Astrocyte of the cerebellum (primary cell): ENCODE measurements around the gene C4orf51.
"Not testable (repeated sequence)": the region's sequence is repeated elsewhere in the genome, so short reads cannot be mapped to it uniquely, and the experiment has no call there.

ENCODE experiments used
- DNase-seq: peaks from one replicate; pipeline ENCODE4 v3.0.0-alpha.2; 2011; ENCODE audit warnings: low read depth
- H3K4me3 ChIP-seq: 2 replicates; pipeline ENCODE4 v1.5.1; 2011; ENCODE audit warnings: mild to moderate bottlenecking, low read depth, low read length, moderate library complexity
- CTCF ChIP-seq: IDR thresholded peaks from 2 replicates; pipeline ENCODE4 v1.5.1; 2012; ENCODE audit warnings: low read length, low read depth, moderate library complexity, mild to moderate bottlenecking; ENCODE audit errors: missing control alignments
- in situ Hi-C: cut with HindIII; loops from 2 replicates; pipeline ENCODE4 v1.10.0; 2017; ENCODE audit warnings: low sequenced_read_pairs

The C4orf51 gene

GRCh38 chr4:145679991-145680455 lies at the start of gene C4orf51:
C4orf51 (plus strand) TSS chr4:145680146; CDS start chr4:145680204, 58 bp downstream.
- peak; percentile 23 for DNase-seq
- in situ Hi-C loops = no loop called here
- TF ChIP-seq CTCF = no peak
- H3K4me3 ChIP-seq = no peak within 1 kb of the TSS

DNA sequence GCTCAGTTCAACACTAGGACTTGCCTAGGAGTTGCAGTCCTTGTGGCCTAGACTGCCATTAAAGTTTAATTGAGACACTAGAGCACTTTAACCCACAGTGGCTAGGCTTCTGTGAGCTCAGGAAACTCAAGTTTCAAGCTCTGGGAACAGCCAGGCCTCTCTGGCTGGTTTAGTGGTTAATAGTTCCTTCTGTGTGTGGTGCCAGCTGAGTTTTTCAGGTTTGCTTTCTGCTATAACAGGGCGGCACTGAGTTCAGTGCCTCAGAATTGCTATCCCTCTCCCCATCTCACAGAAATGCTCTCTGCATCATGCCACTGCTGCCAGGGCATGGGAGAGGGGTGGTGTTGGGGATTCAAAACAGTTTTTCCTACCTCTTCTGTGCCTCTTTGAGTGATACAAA lies 44.8 kb upstream of the C4orf51 start:
- TF ChIP-seq CTCF = no peak
- in situ Hi-C loops = no loop called here

DNA sequence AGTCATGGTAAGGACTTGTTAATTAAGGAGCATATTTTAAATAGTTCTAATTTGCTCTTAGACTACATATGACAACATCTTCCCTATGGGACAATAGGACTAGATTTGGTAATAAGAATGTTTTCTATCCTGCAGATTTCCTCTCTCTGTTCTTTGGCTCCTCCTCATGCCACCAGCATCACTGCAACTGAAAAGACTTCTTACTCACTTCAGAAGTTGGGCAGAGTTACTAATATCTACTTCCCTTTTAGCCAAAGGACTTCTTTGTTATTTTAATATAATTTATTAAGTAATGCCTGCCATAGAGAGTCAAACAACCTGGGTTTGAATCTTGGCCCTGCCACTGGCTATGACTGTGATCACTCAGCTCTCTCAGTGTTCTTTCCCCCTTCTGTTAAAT lies 44.3 kb upstream of the C4orf51 start:
- in situ Hi-C loops = no loop called here
- no peak overlapping the region for H3K4me3 ChIP-seq
- TF ChIP-seq CTCF = no peak
- DNase-seq = no peak

More for the DNA sequence above, 44.8 kb upstream of the C4orf51 start:
- no peak overlapping the region for H3K4me3 ChIP-seq
- DNase-seq = no peak

DNA sequence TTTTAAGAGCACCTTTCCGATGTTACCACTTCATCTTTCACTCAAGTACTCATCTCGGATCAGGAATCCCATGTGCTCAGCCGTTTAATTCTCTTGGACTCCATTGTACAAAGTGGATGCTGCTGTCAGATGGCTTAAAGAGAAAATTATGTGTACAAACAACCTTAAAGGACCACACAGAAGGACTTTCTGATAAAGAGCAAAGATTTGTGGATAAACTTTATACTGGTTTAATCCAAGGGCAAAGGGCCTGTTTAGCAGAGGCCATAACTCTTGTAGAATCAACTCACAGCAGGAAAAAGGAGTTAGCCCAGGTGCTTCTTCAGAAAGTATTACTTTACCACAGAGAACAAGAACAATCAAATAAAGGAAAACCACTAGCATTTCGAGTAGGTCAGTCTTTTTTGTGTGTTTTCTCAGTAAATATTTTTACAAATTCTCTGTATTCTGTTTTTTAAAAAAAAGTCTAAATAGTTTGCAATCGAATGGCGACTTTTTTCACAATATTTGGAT lies 40.7 kb upstream of the C4orf51 start:
- no peak for TF ChIP-seq CTCF
- H3K4me3 ChIP-seq = no peak overlapping the region
- no peak for DNase-seq
- in situ Hi-C loops = no loop called here

DNA sequence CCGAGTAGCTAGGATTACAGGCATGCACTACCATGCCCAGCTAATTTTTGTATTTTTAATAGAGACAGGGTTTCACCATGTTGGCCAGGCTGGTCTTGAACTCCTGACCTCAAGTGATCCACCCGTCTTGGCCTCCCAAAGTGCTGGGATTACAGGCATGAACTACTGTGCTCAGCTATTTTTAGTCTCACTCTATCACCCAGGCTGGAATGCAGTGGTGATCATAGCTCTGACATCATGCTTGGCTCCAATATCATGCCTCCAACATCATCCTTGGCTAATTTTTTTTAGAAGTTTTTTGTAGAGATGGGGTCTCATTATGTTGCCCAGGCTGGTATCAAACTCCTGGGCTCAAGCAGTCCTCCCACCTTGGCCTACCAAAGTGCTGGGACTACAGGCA lies 39.7 kb upstream of the C4orf51 start:
- in situ Hi-C loops, H3K4me3 ChIP-seq: not testable (repeated sequence)
- peak; percentile 12 for DNase-seq

- TF ChIP-seq CTCF = no peak
- no peak for DNase-seq
- in situ Hi-C loops = no loop called here
- H3K4me3 ChIP-seq = no peak overlapping the region
These were observed 36.7 kb upstream of the C4orf51 start for GRCh38 chr4:145643295-145643694.

DNA sequence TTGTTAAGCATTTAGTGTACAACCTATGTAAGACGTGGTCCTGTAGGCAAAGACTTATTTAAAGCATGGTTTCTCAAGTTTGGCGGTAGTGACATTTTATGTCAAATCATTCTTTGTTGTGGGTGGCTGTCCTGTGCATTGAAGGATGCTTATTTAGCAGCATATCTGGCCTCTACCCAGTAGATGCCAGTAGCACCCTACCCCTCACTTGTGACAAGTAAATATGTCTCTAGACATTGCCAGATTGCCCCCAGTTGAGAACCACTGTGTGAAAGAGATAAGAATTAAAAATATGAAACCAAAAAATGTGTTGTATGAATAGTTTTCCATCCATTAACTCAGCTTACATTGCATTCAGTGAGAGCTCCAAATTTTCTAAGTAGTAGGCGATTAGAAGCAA lies 35.2 kb upstream of the C4orf51 start:
- TF ChIP-seq CTCF = no peak
- in situ Hi-C loops = no loop called here
- H3K4me3 ChIP-seq = no peak overlapping the region
- DNase-seq = no peak
